ENCODE measurements around the gene VSNL1. TPM values are rescaled to one million over a fixed set of nuclear protein-coding genes. Genes with fewer than 3 reads are reported as not detected.

Gene VSNL1
- total RNA-seq, 4 donors from 2014 or later, result not detected

DNA sequence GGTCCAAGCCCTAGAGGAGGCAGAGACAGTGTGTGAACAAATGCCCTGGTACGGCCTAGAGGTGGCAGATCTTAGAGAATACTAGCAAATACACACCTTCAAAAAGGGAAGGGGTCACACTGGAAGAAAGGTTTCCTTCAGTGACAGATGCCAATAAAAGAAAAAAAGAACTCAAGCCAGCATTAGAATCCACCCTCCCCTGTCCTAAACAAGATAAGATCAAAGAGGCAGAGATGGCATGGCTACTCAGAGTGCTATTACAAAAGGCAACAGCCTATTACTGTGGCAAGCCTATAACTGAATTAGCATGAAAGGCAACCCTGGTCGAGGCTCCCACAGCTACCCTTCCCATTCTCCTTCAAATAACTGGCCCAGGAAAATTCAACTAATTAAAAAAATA is 143.5 kb downstream of the VSNL1 start:
- Histone ChIP-seq H3K27me3 (no peaks in the 10 kb centered on the region), H3K27ac (no peak overlapping the region), H3K4me3 (no peak overlapping the region), H3K4me1 (no peaks in the 10 kb centered on the region), H3K36me3 (peaks cover 0 to 50% (median 0%) of the 10 kb centered on the region in 3 donors), H3K9me3 (no peaks in the 10 kb centered on the region)
- TF ChIP-seq, protein P1, sequence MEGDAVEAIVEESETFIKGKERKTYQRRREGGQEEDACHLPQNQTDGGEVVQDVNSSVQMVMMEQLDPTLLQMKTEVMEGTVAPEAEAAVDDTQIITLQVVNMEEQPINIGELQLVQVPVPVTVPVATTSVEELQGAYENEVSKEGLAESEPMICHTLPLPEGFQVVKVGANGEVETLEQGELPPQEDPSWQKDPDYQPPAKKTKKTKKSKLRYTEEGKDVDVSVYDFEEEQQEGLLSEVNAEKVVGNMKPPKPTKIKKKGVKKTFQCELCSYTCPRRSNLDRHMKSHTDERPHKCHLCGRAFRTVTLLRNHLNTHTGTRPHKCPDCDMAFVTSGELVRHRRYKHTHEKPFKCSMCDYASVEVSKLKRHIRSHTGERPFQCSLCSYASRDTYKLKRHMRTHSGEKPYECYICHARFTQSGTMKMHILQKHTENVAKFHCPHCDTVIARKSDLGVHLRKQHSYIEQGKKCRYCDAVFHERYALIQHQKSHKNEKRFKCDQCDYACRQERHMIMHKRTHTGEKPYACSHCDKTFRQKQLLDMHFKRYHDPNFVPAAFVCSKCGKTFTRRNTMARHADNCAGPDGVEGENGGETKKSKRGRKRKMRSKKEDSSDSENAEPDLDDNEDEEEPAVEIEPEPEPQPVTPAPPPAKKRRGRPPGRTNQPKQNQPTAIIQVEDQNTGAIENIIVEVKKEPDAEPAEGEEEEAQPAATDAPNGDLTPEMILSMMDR (IDR thresholded peaks at IDR 0.05), result no peak
- TF ChIP-seq POLR2A (IDR thresholded peaks at IDR 0.05), result no peak
- no peak for DNase-seq

DNA sequence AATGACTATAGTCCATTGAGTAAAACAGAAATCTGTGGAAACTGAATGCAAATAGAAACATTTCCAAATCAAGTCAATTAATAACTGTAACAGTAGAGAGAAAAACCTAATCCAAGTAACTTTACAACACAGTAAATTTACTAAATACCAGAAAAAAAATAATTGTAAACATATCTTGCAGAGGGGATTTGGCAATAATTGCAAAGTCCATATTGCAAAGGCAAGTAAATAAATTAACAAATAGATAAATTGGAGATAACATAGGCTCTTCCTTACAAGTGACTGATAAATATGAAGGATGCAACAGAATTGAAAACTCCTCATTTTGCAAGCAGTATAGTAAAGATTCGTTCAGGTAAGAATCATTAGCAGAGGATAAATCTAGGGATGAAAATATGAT is 148.1 kb downstream of the VSNL1 start:
- no peak overlapping the region for H3K27ac ChIP-seq
- DNase-seq, result no peak
- H3K4me1 ChIP-seq, result no peaks in the 10 kb centered on the region
- no peaks in the 10 kb centered on the region for H3K27me3 ChIP-seq
- H3K36me3 ChIP-seq, result peaks cover 0 to 57% (median 0%) of the 10 kb centered on the region in 3 donors
- no peaks in the 10 kb centered on the region for H3K9me3 ChIP-seq
- no peak overlapping the region for H3K4me3 ChIP-seq
- TF ChIP-seq, protein P1 (IDR thresholded peaks at IDR 0.05), result no peak
- TF ChIP-seq POLR2A (IDR thresholded peaks at IDR 0.05), result no peak

DNA sequence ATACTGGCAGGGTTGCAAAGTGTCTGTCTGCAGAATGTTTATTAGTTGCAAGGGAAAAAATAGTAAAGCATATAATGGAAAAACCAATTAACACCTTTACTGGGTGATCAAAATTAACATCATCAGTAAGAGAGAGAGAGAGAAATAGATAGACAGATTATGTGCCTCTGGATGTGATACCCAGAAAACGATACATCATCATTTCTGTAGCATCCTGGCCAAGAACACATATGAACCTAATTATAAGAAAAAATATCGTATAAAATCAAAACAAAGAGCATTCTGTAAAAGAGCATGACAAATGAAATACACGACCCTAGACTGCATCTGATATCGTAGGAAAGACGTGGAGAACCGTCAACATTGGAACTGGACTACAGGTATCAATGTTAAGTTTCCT is 148.5 kb downstream of the VSNL1 start:
- H3K27me3 ChIP-seq, result no peaks in the 10 kb centered on the region
- TF ChIP-seq, protein P1 (IDR thresholded peaks at IDR 0.05), result no peak
- TF ChIP-seq POLR2A (IDR thresholded peaks at IDR 0.05), result no peak
- no peaks in the 10 kb centered on the region for H3K9me3 ChIP-seq
- no peak overlapping the region for H3K27ac ChIP-seq
- no peak for DNase-seq
- H3K36me3 ChIP-seq, result peaks cover 0 to 56% (median 0%) of the 10 kb centered on the region in 3 donors
- H3K4me1 ChIP-seq, result no peaks in the 10 kb centered on the region
- H3K4me3 ChIP-seq, result no peak overlapping the region

DNA sequence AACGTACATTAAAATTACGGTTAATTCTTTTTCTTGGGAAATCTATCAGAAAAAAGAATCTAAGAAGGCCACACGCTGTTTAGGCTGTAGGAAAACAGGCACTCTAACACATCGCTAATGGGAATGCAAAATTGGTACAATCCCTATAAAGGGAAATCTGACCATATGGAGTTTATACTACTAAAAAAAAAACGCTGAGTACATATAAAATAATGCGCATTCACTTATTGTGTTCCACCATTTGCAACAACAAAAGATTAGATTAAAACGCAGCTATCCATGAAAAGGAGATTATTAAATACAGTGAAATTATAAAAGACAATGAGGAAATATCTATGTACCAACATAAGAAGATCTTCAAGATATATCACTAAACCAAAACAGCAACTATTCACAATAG is 150.3 kb downstream of the VSNL1 start:
- no peak for DNase-seq
- peaks cover 0 to 70% (median 0%) of the 10 kb centered on the region in 3 donors for H3K36me3 ChIP-seq
- H3K27me3 ChIP-seq, result no peaks in the 10 kb centered on the region

More for the DNA sequence above, 150.3 kb downstream of the VSNL1 start:
- Histone ChIP-seq H3K4me3 (no peak overlapping the region), H3K4me1 (no peaks in the 10 kb centered on the region), H3K27ac (no peak overlapping the region), H3K9me3 (no peaks in the 10 kb centered on the region)
- TF ChIP-seq, protein P1 (IDR thresholded peaks at IDR 0.05), result no peak
- no peak for TF ChIP-seq POLR2A (IDR thresholded peaks at IDR 0.05)

Other genes starting within 250 kb of the VSNL1 start
- gene RAD51AP2, start 22.3 kb upstream of the VSNL1 start, total RNA-seq, result not detected
- gene SMC6, start 213.1 kb downstream of the VSNL1 start, total RNA-seq, result 10 to 100 TPM; 31.0 to 53.6 (median 39.1) TPM
- 10 to 100 TPM; 16.8 to 40.2 (median 22.2) TPM for gene GEN1, start 213.4 kb downstream of the VSNL1 start, total RNA-seq